ENCODE measurements around the gene FMNL1.

The FMNL1 gene

DNA sequence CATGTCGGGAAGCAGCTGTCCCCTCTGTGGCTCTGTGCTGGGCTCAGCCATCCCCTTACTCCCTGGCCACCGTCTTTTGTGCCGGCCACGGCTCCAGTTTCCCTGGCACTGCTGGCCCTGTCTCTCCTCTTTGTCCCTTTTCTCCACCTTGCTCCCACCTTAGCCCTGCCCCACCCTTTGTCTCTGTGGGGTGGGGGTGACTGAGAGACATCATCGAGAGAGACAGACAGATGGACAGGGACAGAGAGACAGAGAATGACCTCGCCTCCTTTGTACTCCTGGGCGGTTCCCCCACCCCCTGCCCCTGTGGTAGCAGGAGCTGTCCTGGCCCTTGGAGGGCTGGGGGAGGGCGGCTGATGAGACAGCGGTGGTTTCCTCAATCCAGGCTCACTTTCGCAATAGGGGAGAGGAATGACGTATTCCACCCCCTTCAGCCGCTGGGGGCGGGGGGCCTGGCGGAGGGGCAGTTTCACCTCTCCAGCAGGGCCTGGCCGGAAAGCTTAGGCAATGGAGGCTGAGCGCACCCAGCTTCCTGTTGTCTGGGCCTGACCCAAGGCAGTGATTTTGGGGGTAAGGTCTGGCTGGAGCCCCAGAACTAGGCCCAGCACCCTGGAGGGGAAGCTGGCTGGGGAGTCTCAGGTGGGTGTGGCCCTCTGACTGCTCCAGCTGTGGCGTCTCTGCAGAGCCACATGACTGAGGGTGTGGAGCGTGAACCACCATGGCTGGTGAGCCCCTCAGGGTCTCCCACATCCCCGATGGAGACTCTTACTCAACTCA, 7.3 kb downstream of the FMNL1 start:
- Histone ChIP-seq H3K36me3 (ENCODE audit: control insufficient read depth in 1 of 2, insufficient read depth in 2 of 2, low read length in 2 of 2) (no peaks in the 10 kb centered on the region), H3K4me1 (ENCODE audit: control insufficient read depth in 1 of 2, insufficient read depth in 2 of 2, low read length in 2 of 2) (peaks cover 55 to 70% of the 10 kb centered on the region in 2 donors), H3K27ac (ENCODE audit: low read depth, low read length) (peak overlapping the region; percentile 75), H3K9ac (ENCODE audit: low read depth in 1 of 2, low read length in 2 of 2) (peak overlapping the region; percentile 49 to 60), H3K9me3 (ENCODE audit: control insufficient read depth in 1 of 2, low read length in 2 of 2) (no peaks in the 10 kb centered on the region), H3K27me3 (ENCODE audit: control insufficient read depth in 1 of 2, insufficient read depth in 2 of 2, low read length in 2 of 2) (peaks cover 0 to 3% of the 10 kb centered on the region in 2 donors), H3K4me3 (ENCODE audit: low read depth in 1 of 2, low read length in 2 of 2) (peak overlapping the region; percentile 9 to 54)

DNA sequence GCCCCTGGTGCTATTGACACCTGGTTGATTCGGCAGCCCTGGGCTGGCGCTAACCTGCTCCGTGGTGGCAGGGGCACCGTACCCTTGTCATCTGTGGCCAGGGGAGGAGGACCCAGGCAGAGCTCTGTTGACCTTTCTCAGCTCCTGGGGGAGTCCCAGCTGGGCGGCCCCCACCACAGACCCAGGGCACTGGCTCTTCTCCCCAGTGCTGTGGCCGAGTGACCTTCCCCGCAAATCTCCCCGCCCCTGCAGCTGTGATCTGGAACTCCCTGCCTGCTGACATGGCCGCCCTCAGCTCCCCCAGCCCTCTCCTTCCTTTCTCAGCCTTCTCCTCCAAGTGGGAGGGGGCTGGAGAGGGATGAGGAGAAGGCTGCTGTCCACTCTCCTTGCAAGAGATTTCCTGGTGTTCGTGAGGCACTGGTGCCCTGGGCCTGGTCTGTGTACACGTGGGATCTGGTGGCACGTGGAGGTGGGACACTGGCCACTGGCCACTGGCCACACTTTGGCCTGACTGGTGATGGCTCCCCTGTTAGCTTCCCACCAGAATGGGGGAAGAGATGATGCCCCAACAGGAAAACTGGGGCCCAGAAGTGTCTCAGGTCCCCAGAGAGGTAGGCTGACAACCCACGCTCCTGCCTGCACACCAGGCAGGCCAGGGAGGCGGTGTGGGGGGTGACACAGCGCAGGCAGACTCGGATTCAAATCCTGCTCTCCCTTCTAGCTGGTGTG, 8.2 kb downstream of the FMNL1 start:
- no peaks in the 10 kb centered on the region for H3K9me3 ChIP-seq (ENCODE audit: control insufficient read depth in 1 of 2, low read length in 2 of 2)
- no peaks in the 10 kb centered on the region for H3K36me3 ChIP-seq (ENCODE audit: control insufficient read depth in 1 of 2, insufficient read depth in 2 of 2, low read length in 2 of 2)
- no peak overlapping the region for H3K4me3 ChIP-seq (ENCODE audit: low read depth in 1 of 2, low read length in 2 of 2)
- no peaks in the 10 kb centered on the region for H3K27me3 ChIP-seq (ENCODE audit: control insufficient read depth in 1 of 2, insufficient read depth in 2 of 2, low read length in 2 of 2)
- H3K27ac ChIP-seq (ENCODE audit: low read depth, low read length), result peak overlapping the region; percentile 46
- H3K9ac ChIP-seq (ENCODE audit: low read depth in 1 of 2, low read length in 2 of 2), result peak overlapping the region in 1 of 2 donors; percentile 49
- peaks cover 49 to 62% of the 10 kb centered on the region in 2 donors for H3K4me1 ChIP-seq (ENCODE audit: control insufficient read depth in 1 of 2, insufficient read depth in 2 of 2, low read length in 2 of 2)

DNA sequence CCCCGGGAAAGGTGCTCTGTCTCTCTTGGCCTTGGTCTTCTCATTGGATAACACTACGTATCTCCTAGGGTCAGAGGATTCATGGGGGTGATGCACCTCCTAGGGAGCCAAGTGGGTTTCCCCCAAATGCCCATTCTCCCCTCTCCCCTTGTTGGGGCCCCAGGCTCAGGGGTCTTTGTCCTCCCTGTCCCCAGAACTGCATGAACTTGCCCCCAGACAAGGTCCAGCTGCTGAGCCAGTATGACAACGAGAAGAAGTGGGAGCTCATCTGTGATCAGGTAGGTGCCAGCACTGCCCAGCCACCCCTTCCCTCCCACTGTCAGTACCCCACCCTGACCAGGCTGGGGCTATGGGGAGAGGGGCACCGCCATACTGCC, 8.7 kb downstream of the FMNL1 start:
- Histone ChIP-seq H3K4me1 (ENCODE audit: control insufficient read depth in 1 of 2, insufficient read depth in 2 of 2, low read length in 2 of 2) (peaks cover 43 to 57% of the 10 kb centered on the region in 2 donors), H3K9ac (ENCODE audit: low read depth in 1 of 2, low read length in 2 of 2) (peak overlapping the region in 1 of 2 donors; percentile 22), H3K4me3 (ENCODE audit: low read depth in 1 of 2, low read length in 2 of 2) (no peak overlapping the region), H3K36me3 (ENCODE audit: control insufficient read depth in 1 of 2, insufficient read depth in 2 of 2, low read length in 2 of 2) (no peaks in the 10 kb centered on the region), H3K27me3 (ENCODE audit: control insufficient read depth in 1 of 2, insufficient read depth in 2 of 2, low read length in 2 of 2) (no peaks in the 10 kb centered on the region), H3K9me3 (ENCODE audit: control insufficient read depth in 1 of 2, low read length in 2 of 2) (no peaks in the 10 kb centered on the region), H3K27ac (ENCODE audit: low read depth, low read length) (no peak overlapping the region)

DNA sequence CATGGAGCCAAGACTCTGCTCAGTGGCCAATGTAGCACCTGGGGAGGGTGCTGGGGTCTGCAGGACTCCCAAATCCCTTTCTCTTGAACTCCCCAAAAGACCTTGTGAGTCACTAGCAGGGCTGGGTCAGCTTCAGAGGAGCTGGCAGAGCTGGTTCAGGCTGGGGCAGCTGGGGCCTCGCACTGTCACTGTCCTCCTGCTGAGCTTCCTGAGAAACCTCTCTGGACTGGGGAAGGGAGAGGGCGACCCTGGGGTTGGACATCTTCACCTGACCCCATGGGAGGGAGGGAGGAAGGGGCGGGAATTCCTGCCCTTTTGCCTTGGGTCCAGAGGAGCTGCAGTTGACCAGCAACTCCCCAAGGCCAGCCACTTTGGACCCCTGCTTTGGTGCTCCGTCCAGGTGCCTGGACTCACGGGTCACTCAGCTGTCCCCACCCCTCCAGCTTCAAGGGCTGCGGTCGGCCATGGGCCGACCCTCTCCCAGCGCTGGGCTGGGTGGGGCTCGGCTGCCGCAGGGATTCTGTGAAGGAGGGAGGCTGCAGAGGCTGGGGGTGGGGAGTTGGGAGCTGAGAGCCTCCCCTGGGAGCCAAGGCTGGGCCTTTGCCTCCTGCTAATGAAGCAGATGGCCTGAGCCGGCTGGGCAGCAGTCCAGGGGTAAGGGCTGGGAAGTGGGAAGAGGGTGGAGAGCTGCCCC, 9.2 kb downstream of the FMNL1 start:
- H3K36me3 ChIP-seq (ENCODE audit: control insufficient read depth in 1 of 2, insufficient read depth in 2 of 2, low read length in 2 of 2), result no peaks in the 10 kb centered on the region
- no peak overlapping the region for H3K27ac ChIP-seq (ENCODE audit: low read depth, low read length)
- peaks cover 40 to 52% of the 10 kb centered on the region in 2 donors for H3K4me1 ChIP-seq (ENCODE audit: control insufficient read depth in 1 of 2, insufficient read depth in 2 of 2, low read length in 2 of 2)
- H3K4me3 ChIP-seq (ENCODE audit: low read depth in 1 of 2, low read length in 2 of 2), result no peak overlapping the region
- H3K9me3 ChIP-seq (ENCODE audit: control insufficient read depth in 1 of 2, low read length in 2 of 2), result no peaks in the 10 kb centered on the region
- H3K27me3 ChIP-seq (ENCODE audit: control insufficient read depth in 1 of 2, insufficient read depth in 2 of 2, low read length in 2 of 2), result no peaks in the 10 kb centered on the region
- no peak overlapping the region for H3K9ac ChIP-seq (ENCODE audit: low read depth in 1 of 2, low read length in 2 of 2)

DNA sequence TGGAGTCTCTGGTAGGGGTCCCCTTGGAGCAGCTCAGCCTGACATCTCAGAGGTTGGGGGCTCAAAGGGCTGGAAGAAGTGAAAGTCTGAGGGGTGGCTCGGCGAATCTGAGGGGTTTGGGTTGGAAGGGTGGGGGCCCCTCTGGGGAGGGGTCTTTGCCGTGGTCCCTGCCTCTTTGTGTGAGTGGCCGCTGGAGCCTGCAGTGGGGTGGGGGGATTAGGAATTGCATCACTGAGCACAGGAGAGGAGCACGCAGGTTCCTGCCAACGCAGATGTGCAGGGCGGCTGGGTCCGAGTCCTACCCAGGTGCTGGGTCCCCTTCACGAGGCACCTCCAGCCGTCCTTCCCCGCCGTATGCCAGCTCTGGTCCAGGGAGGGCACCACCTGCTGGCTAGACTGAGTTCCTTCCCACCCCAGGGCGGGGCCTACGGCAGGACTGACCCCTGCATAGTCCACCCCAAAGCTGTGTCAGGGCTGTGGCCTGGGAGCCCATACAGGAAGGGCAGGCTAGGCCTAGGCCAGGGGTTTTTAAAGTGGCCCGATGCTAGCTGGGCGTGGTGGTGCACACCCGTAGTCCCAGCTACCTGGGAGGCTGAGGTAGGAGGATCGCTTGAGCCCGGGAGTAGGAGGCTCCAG, 9.9 kb downstream of the FMNL1 start:
- H3K4me3 ChIP-seq (ENCODE audit: low read depth in 1 of 2, low read length in 2 of 2), result no peak overlapping the region
- H3K27ac ChIP-seq (ENCODE audit: low read depth, low read length), result no peak overlapping the region

DNA sequence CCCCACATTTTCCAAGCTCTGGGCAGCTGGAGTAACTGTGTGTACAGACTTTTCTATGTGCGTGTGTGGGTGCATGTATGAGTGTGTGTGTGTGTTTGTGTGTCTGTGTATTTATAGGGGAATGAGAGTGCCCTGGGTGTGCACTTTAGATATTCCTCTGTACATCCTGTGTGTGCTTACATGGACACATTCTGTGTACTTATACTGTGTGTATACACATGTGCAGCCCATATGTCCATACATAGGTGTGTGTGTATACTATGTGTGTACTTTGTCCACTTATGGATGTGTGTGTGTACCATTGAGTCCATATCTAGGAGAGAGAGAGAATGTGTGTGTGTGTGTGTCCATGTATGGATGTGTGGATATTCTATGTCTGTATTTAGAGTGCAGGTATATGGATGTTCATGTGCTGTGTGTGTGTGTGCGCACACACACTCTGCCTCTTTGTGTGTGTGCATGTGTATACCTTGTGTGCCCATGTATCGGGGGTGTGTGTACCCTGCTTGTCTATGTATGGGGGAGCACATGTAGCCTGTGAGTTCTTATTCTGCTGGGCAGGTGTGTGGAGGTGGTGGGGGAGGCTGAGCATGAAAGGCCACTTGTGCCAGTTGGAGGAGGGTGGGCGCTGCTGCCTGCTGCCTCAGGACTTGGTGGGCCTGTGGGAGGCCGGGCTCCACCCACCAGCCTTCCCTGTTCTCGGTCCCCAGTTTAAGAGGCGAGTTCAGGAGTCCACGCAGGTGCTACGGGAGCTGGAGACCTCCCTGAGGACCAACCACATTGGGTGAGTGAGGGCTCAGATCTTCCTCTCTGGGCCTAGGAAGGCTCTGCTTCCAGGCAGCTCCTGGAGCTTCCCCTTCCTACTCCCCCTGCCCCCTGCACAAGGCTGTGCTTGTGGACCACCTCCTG, 11.1 kb downstream of the FMNL1 start:
- Histone ChIP-seq H3K27me3 (ENCODE audit: control insufficient read depth in 1 of 2, insufficient read depth in 2 of 2, low read length in 2 of 2) (no peaks in the 10 kb centered on the region), H3K4me3 (ENCODE audit: low read depth in 1 of 2, low read length in 2 of 2) (no peak overlapping the region), H3K9me3 (ENCODE audit: control insufficient read depth in 1 of 2, low read length in 2 of 2) (no peaks in the 10 kb centered on the region), H3K9ac (ENCODE audit: low read depth in 1 of 2, low read length in 2 of 2) (no peak overlapping the region), H3K4me1 (ENCODE audit: control insufficient read depth in 1 of 2, insufficient read depth in 2 of 2, low read length in 2 of 2) (peaks cover 26 to 35% of the 10 kb centered on the region in 2 donors), H3K27ac (ENCODE audit: low read depth, low read length) (no peak overlapping the region), H3K36me3 (ENCODE audit: control insufficient read depth in 1 of 2, insufficient read depth in 2 of 2, low read length in 2 of 2) (peaks cover 0 to 15% of the 10 kb centered on the region in 2 donors)

More for the DNA sequence above, 9.9 kb downstream of the FMNL1 start:
- Histone ChIP-seq H3K9me3 (ENCODE audit: control insufficient read depth in 1 of 2, low read length in 2 of 2) (no peaks in the 10 kb centered on the region), H3K36me3 (ENCODE audit: control insufficient read depth in 1 of 2, insufficient read depth in 2 of 2, low read length in 2 of 2) (peaks cover 0 to 5% of the 10 kb centered on the region in 2 donors), H3K4me1 (ENCODE audit: control insufficient read depth in 1 of 2, insufficient read depth in 2 of 2, low read length in 2 of 2) (peaks cover 37 to 47% of the 10 kb centered on the region in 2 donors), H3K27me3 (ENCODE audit: control insufficient read depth in 1 of 2, insufficient read depth in 2 of 2, low read length in 2 of 2) (no peaks in the 10 kb centered on the region), H3K9ac (ENCODE audit: low read depth in 1 of 2, low read length in 2 of 2) (no peak overlapping the region)

DNA sequence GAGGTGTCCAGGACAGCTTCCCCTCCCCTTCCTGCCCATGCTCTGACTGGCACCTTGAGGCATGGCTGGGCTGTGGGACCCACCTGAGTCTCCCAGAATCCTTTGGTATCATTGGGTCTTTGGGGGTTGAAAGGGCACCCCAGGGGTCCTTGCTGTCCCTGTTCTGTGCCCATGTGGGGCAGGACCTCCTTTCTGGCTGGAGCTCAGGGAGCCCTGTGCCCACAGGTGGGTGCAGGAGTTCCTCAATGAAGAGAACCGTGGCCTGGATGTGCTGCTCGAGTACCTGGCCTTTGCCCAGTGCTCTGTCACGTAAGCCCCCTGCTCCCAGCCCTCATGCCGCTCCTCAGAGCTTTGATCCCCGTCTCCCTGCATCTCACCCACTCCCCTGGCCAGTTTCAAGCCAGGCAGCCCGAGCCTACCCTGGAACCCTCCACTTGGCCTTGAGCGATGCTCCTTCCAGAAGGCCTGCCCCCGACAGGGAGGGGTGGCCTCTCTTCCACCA, 11.8 kb downstream of the FMNL1 start:
- H3K4me1 ChIP-seq (ENCODE audit: control insufficient read depth in 1 of 2, insufficient read depth in 2 of 2, low read length in 2 of 2), result peaks cover 20 to 28% of the 10 kb centered on the region in 2 donors
- no peaks in the 10 kb centered on the region for H3K9me3 ChIP-seq (ENCODE audit: control insufficient read depth in 1 of 2, low read length in 2 of 2)
- no peak overlapping the region for H3K9ac ChIP-seq (ENCODE audit: low read depth in 1 of 2, low read length in 2 of 2)
- H3K4me3 ChIP-seq (ENCODE audit: low read depth in 1 of 2, low read length in 2 of 2), result no peak overlapping the region
- no peak overlapping the region for H3K27ac ChIP-seq (ENCODE audit: low read depth, low read length)
- H3K27me3 ChIP-seq (ENCODE audit: control insufficient read depth in 1 of 2, insufficient read depth in 2 of 2, low read length in 2 of 2), result no peaks in the 10 kb centered on the region
- peaks cover 6 to 22% of the 10 kb centered on the region in 2 donors for H3K36me3 ChIP-seq (ENCODE audit: control insufficient read depth in 1 of 2, insufficient read depth in 2 of 2, low read length in 2 of 2)

DNA sequence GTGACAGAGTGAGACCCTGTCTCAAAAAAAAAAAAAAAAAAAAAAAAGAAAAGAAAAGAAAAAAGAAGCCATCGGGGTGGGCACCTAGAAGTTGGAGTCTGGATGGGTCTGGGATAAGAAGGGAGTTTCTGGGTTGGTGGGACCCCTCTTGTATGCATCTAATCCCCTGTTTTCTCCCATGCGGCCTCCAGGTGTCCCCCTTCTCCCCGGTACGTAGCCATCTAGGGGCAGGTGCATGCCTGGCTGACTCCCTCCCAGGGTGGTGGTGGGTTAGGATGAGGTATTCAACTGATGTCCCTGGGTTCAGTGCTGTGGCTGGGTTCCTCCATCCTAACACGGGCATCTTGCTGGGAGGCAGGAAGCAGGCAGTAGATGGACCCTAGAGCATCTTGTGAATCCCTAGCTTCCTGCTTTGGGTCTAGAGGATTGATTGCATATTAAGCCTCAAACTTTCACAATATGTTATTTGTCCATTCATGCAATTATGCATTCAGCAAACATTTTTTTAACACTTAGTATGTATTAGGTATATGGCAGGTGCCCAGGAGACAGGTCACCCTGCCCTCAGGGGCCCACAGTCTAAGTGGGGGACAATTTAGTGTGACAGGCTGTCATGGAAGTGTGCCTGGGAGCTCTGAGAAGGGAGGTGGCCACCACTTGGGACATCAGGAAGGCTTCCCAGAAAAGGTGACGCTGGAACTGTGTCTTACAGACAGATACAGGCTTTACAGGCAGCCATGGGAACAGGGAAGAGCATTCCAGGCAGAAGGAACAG, 13.1 kb downstream of the FMNL1 start:
- H3K36me3 ChIP-seq (ENCODE audit: control insufficient read depth in 1 of 2, insufficient read depth in 2 of 2, low read length in 2 of 2), result peaks cover 6 to 31% of the 10 kb centered on the region in 2 donors
- H3K27me3 ChIP-seq (ENCODE audit: control insufficient read depth in 1 of 2, insufficient read depth in 2 of 2, low read length in 2 of 2), result no peaks in the 10 kb centered on the region
- H3K9ac ChIP-seq (ENCODE audit: low read depth in 1 of 2, low read length in 2 of 2), result no peak overlapping the region
- peaks cover 11 to 15% of the 10 kb centered on the region in 2 donors for H3K4me1 ChIP-seq (ENCODE audit: control insufficient read depth in 1 of 2, insufficient read depth in 2 of 2, low read length in 2 of 2)
- no peak overlapping the region for H3K4me3 ChIP-seq (ENCODE audit: low read depth in 1 of 2, low read length in 2 of 2)
- H3K9me3 ChIP-seq (ENCODE audit: control insufficient read depth in 1 of 2, low read length in 2 of 2), result no peaks in the 10 kb centered on the region
- H3K27ac ChIP-seq (ENCODE audit: low read depth, low read length), result no peak overlapping the region
